HG03135 (cell line): ENCODE results near the gene KLHDC7A.

Experiments used
- ATAC-seq: cut with Tn5 transposase; IDR thresholded peaks from one replicate; pipeline ENCODE4 v1.9.1; 2021; ENCODE audit warnings: mild to moderate bottlenecking, moderate library complexity; ENCODE audit not compliant: unreplicated experiment

The KLHDC7A gene

GRCh38 chr1:18501833-18502232 lies 21.1 kb downstream of the KLHDC7A start:
- no peak for ATAC-seq

DNA sequence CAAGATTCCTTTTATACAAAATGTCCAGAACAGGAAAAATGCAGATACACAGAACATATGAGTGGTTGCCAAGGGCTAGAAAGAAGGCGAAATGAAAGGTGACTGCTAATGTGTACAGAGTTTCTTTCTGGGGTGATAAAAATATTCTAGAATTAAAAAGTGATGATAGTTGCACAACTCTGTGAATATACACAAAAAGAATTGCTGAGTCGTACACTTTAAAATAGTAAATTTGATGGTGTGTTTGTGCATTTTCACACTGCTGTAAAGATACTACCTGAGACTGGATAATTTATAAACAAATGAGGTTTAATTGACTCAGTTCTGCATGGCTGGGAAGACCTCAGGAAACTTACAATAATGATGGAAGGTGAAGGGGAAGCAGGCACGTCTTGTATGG lies 23.9 kb downstream of the KLHDC7A start:
- ATAC-seq: no peak

DNA sequence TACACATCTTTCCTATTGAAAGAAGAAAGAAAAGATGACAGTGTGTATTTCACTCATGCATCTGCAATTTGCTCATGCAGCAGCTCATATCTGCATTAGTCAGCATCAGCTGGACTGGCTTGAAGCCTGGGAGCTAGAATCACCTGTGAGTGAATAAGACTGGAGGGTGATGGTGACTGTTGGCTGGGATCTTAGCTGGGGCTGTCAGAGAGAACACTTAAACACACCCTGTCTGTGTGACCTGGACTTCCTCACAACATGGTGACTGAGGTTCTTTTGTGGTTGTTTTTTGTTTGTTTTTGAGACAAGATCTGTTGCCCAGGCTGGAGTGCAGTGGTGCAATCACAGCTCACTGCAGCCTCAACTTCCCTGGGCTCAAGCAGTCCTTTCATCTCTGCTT lies 24.9 kb downstream of the KLHDC7A start:
- ATAC-seq: no peak

DNA sequence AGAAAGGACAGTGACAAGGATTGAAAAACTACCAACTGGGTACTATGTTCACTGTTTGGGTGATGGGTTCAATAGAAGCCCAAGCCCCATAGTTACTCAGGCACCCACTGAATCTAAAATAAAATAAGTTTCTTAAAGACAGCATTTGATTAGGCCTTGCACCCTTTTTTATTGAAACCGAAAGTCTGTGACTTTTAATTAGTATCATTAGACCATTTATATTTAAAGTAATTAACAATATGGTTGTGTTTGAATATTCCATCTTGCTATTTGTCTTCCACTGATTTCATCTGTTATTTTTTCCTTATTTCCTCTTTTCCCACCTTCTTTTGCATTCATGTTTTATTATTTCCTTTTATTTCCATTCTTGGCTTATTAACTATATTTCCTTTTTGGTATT lies 27.4 kb downstream of the KLHDC7A start:
- no peak for ATAC-seq

- no peak for ATAC-seq
Measured at GRCh38 chr1:18511149-18511873, 30.6 kb downstream of the KLHDC7A start.

DNA sequence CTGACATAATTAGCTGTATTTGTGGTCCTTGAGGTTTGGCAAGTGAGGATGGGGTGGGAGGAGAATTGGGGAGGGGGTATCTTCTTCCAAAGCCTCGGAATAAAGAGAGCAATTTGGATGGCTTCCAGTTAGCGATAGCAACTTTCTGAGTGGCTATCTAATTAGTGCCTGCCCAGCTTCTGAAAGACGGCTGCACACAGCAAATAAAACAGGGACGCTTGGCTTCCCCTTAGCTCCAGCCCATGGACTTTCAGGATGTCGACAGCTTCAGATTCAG lies 31.1 kb downstream of the KLHDC7A start:
- no peak for ATAC-seq

- no peak for ATAC-seq
Measured at GRCh38 chr1:18512883-18513282, 32.2 kb downstream of the KLHDC7A start.

DNA sequence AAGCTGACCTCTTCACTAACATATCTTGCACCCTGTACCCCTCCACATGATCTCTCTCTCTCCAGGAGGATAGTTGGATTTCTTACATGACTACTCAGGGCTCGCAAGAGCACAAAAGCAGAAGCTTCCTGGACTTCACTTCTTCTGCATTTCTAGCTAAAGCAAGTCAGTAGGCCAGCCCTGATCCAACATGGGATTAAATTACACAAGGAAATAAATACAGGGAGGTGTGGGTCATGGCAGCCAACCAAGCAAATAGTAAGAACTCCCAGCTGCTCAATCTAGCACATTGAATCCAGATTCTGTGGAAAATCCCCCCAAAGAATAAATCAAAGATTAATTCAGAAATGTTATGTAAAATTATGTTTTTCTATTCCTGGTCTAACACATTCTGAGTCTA lies 33.3 kb downstream of the KLHDC7A start:
- no peak for ATAC-seq

DNA sequence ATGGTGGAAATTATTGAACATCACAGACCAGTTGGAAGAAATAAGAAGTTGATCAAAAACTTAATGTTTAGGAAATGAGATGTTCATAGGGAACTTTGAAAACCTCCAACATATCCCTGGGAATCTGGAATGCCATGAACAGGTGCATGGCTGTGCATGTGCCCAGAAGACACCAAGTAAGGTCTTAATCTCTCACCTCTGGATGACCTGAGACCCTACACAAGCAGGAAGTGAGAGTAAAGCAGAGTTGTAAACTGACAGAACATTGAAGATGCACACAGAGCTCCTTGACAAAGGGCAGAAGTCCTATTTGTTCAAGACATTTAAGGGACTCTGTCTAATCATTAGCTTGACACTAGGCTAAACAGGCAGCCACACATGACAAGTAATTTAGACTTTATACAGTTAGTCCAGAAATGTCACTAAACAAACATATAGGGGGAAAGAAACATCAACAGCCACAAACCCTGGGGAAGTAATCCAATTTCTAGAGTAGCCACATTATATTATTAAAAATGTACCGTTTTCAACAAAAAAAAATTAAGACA lies 34.5 kb downstream of the KLHDC7A start:
- ATAC-seq: no peak

DNA sequence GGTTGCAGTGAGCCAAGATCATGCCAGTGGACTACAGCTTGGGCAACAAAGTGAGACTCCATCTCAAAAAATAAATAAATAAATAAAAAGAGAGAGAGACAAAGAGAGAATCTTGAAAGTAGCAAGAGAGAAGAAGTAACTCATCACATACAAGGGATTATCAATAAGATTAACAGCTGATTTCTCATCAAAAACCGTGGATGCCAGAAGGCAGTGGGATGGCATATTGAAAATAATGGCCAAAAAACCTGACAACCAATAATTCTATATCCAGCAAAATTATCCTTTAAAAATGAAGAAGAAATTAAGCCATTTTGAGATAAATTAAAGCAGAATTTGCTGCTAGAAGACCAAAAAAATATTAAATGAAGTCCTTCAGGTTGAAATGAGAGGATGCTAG lies 35.7 kb downstream of the KLHDC7A start:
- no peak for ATAC-seq

DNA sequence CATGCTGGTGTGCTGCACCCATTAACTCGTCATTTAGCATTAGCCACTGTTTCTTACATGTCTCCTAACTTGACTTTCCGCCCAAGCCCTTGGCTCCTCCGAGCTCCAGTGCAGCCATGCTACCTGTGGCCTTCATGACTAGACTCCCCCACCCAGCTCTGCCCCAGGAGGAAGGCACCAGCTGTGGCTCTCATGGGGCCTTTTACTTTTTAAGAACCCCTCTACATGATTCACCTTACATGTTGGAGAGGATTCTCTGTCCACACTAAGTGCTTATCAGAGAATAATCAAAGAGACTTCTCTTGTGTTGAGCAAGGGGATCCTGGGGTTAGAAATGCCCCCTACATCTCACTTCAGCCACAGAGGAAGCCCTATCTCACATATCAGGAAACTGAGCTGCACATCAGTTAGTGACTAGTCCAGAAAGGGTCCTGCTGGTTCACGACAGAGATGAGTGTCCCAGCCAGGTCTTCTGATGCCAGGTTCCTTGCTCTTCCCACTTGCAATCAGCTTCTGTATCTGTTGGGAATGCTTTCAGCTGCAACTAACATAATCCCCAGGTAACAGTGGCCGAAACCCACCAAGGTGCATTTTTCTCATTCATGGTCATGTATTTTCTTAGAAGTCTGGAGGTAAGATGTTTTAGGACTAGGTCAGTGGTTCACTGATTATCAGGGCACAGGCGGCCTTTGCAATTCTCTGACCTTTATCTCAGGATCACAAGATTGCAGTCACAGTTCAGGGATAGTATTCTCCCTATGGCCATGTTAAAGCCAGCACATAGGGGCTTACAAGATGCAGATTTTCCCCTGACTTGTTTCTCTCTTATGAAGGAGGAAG lies 45.9 kb downstream of the KLHDC7A start:
- no peak for ATAC-seq

DNA sequence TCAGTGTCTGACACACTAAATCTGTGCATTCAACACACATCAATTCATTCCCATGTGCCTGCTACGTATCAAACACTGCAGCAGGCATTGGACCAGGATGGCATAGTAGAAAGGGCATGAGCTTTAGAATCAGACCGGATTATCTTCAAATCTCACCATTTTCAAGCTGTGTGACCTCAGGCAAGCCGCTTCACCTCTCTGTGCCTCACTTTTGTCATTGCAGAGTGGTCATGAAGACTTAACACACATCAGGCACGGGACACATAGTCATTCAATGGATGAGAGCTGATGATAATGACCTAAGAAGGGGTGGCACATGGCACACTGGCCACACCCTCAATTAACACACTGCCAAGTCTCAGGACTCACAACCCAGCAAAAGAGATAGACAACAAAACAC lies 46.8 kb downstream of the KLHDC7A start:
- ATAC-seq: no peak

DNA sequence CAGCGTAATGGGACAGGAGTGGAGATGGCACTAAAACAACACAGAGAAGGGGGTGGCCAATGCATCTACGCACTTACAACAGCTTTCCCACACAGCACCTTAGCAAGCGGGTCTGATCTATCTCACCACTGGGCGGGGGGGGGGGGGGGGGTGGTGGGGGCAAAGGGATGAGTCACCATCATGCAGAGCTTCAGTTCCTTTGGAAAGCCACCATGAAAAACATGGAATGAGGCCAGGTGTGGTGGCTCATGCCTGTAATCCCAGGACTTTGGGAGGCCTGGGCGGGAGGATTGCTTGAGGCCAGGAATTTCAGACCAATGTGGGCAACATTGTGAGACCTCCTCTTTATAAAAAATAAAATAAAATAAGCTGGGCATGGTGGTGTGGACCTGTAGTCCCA lies 47.2 kb downstream of the KLHDC7A start:
- ATAC-seq: no peak

DNA sequence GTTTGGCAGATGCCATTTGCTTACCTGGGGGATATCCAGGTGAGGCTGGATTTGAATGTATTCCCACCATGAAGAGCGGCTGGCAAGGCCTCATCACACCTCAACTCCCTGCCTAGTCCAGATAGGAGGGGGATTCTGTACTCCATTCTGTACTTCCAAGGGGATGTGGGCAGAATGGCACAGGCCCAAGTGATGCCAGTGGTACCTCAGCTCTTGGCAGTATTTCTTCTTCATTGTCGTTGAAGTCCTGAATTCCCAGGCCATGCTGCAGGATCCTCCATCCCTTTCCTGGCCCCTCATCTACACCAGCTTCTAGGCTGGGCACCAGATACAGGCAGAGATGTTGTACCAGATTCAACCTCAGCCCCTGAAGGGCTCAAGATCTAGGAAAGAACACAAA lies 47.9 kb downstream of the KLHDC7A start:
- no peak for ATAC-seq

GRCh38 chr1:18529714-18530113 lies 49.0 kb downstream of the KLHDC7A start:
- no peak for ATAC-seq

GRCh38 chr1:18530587-18531502 lies 50.1 kb downstream of the KLHDC7A start:
- no peak for ATAC-seq

GRCh38 chr1:18531503-18531845 lies 50.7 kb downstream of the KLHDC7A start:
- ATAC-seq: no peak

- no peak for ATAC-seq
Measured at GRCh38 chr1:18532390-18533170, 51.9 kb downstream of the KLHDC7A start.

DNA sequence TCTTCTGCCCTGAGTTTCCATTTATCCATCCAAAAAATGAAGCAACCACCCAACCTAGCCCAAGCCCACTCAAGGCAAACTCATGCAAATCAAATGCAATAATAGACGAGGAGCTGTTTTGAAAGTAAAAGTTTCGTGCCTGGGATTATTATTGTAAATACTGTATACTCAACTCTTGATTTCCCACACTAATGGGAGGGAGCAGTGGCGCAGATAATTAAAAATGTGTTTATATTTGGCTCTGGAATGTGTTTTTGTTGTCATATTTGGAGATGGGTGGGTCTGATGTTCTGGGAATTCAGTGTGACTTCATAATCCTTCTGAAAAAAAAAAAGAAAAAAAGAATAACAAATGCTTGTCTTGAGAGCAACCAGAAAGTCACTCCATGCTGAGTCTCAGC lies 52.5 kb downstream of the KLHDC7A start:
- ATAC-seq: no peak

DNA sequence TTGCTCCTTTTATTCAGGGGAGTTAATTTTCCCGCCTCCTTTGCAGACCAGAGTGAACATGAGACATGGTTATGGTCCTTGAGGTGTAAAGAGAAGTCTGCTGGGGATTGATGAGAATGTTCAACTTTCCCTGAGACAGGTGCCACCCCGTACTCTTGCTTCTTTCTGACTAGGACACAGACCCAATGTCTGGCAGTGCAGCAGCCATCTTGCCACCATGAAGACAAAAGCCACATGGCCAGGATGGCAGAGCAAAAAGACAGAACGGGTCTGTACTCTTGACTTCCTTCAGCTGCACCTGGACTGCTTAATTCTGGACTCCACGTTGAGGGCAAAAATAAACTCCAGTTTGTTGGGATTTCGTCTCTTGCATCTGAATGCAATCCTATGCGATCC lies 54.1 kb downstream of the KLHDC7A start:
- ATAC-seq: no peak
